Activated naive CD4-positive, alpha-beta T cell treated with anti-CD3 and anti-CD28 coated beads, Interleukin-2, amount 50 U/mL, for 16 hours (primary cell): ENCODE measurements around the gene COX18.

ENCODE experiments used
- DNase-seq: peaks from one replicate; pipeline ENCODE4 v3.0.0-alpha.2; 2020

COX18 gene, protein sequence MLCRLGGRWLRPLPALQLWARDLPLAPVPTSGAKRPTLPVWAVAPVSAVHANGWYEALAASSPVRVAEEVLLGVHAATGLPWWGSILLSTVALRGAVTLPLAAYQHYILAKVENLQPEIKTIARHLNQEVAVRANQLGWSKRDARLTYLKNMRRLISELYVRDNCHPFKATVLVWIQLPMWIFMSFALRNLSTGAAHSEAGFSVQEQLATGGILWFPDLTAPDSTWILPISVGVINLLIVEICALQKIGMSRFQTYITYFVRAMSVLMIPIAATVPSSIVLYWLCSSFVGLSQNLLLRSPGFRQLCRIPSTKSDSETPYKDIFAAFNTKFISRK

GRCh38 chr4:73069338-73070073, at the start of gene COX18:
COX18 (minus strand) TSS chr4:73069716; CDS start chr4:73069649, 67 bp downstream.
- DNase-seq, result peak; percentile 92

- DNase-seq, result no peak
Observed at GRCh38 chr4:73109493-73109892, 40.0 kb upstream of the COX18 start.

- DNase-seq, result no peak
Observed at GRCh38 chr4:73104695-73105094, 35.2 kb upstream of the COX18 start.

DNA sequence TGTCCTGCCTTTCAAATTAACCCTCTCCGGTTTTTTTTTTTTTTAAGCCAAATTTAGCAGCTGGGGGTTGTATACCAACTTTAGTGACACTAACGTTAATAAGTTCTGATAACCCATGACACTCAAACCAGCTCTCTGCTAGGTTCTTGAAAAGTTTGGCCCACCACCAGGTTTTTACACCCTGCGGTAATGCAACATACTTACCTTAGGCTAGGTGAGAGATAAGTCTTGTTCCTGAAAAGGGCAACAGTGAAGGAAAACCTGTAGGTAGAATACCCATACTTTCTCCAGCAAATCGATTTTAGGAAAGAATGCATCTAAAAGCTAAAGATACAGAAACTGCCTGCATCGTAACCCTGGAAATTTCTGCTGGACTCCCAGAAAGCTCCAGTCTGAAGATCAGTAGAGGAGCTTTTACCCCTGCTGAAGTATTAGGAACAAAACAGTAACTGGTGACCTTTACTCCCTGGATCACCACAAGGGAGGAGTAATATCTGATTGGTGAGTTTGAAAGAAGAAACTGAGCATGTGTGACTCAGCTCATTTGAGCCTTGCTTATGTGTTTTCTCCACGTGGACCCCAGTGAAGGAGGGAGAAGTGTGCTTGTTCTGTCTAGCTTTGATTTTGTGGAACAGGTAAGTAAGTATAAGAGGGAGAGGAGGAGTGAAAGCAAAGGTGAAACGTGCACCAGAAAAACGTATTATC, 34.4 kb upstream of the COX18 start:
- no peak for DNase-seq

GRCh38 chr4:73099143-73099542, 29.6 kb upstream of the COX18 start:
- DNase-seq, result no peak

GRCh38 chr4:73098713-73099112, 29.2 kb upstream of the COX18 start:
- no peak for DNase-seq

- DNase-seq, result no peak
Observed at GRCh38 chr4:73098016-73098415, 28.5 kb upstream of the COX18 start.

- DNase-seq, result no peak
Observed at GRCh38 chr4:73092868-73093267, 23.4 kb upstream of the COX18 start.

GRCh38 chr4:73090738-73091137, 21.2 kb upstream of the COX18 start:
- no peak for DNase-seq

DNA sequence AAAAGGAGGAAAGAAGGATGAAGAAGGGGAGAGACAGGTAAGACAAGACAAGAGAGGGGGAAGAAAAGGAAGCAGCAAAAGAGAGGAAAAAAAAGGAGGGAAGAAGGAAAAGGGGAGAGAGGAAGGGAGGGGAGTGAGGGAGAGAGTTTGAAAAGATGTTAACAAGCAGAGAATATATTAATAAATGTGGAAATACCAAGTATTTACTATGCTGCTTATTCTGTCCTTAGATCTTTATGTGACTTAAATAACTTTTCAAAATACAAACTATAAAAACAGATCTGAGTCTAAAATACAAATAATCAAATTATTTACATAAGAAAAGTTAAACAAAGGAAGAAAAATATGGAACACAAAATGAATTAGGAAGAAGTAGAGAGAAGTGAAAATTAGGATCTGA, 18.4 kb upstream of the COX18 start:
- no peak for DNase-seq

DNA sequence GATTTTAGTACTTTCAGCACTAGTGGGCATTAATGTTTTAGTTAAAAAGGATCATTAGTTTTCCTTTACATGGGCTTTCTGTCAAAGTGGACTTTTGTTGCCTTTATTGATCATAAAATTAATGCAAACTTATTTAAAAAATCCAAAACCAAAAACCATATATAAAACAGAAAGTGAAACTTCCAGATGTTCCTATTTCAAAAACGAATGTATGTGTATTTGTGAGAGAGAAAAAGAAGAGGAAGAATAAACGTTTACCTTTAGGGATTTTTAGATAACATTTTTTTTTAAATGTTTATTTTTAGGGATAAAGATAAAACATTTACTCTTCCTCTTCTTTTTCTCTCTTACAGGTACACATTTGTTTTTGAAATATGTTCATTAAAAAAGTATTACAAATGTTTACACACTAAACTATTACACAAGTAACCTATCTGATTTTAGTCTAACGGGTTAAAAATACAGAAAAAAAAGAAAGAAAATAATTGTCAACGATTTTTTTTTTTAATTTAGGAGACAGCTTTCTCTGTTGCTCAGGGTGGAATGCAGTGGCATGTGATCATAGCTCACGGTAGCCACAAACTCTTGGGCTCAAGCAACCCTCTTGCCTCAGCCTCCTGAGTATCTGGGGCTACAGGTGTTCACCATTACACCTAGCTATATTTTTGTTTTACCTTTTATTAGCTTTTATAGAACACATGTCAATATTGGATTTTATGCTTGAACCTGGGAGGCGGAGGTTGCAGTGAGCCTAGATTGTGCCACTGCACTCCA, 16.8 kb upstream of the COX18 start:
- no peak for DNase-seq

DNA sequence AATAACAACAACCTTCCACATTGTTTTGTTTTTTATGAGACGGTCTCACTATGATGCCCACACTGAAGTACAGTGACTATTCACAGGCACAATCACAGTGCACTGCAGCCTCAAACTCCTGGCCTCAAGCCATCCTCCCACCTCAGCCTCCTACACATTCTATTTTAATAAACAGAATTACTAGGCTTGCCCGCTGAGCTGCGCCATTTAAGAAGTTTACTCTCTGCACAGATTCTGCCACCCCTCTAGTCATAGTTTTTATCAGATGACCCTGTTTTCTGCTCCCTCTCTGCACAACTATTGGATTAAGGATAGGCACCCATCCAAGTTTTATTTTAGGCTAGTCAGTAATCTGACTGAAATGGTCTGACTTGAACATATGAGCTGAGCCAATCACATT, 11.3 kb upstream of the COX18 start:
- DNase-seq, result no peak

DNA sequence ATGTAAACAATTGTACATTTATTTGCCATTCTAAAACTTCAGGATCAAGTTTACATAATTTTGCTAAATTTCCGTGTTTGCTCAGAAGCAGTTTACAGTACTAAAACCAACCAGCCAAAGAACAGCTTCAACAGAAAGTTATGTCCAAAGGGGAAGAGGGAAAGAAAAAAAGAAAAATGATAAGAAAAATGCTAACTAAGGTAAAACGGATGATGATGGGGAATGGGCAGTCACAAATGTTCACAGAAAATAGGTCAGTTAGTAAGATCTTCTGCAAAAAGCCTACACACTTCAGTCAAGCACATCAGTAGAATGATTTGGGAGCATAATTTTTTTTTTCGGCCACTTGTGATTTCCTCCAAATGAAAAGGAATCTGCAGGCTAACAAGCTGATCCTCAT, 6.3 kb upstream of the COX18 start:
- no peak for DNase-seq

DNA sequence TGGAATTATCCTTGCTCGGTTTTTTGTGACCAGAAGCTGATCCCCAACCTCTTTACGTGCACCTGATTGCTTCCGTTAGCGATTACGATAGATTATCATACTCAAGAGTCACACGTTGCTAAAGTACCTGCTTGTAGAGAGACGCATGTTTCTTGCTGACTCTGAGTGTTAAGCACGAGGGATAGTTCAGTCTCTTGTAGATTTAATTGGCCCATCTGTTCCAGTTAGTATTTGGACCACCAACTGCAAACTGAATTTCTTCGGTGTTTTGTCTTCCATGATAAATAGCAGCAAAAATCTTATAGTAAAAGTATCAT, 516 bp upstream of the COX18 start:
- no peak for DNase-seq

GRCh38 chr4:73068491-73069337, 802 bp downstream of the COX18 start:
- DNase-seq, result no peak

DNA sequence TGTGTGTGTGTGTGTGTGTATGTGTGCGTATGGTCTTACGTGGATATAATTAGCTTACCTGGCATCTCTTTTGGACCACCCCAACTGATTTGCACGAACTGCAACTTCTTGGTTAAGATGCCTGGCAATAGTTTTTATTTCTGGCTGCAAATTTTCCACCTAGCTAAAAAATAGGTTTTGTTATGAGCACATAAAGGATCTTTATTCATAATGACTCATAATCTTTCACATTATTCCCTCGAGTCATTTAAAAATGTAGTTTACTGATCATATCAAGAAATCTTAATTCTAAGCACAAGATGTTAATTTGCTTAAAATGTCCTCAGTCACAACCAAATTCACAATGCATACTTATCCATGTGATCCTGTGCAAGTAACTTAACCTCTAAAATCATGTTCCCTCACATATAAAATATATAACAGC, 1.5 kb downstream of the COX18 start:
- peak; percentile 45 for DNase-seq

- DNase-seq, result no peak
Observed at GRCh38 chr4:73066928-73067327, 2.6 kb downstream of the COX18 start.

- no peak for DNase-seq
Observed at GRCh38 chr4:73066445-73066844, 3.1 kb downstream of the COX18 start.

GRCh38 chr4:73064536-73064935, 5.0 kb downstream of the COX18 start:
- no peak for DNase-seq

DNA sequence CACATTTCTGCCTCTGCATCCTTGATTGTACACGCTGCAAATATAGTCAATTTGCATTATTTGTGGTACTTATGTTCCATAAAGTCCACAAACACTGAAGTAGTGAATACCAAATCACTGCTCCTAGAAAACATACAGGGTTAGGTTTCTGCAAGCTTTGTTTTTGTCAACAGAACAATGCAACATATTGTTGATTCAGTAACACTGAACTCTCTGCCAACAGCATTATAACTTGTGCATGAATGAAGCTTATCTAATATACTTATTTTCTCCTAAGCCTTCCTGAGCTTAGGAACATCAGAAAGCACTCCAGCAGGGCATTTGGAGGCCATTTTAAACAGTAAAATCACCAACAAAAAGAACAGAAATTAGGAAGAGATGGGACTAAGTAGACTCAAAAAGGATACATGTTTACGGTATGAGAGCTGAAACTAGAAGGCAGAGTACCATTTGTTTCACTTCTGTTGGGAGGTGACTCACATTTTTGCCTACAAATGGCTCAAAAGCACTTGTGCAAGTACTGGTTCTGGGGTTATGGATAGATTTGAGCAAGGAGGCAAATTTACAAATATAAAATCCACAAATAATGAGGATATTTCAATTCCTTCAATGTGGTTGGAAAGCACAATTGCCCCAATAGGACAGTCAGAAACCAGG, 14.1 kb downstream of the COX18 start:
- no peak for DNase-seq

DNA sequence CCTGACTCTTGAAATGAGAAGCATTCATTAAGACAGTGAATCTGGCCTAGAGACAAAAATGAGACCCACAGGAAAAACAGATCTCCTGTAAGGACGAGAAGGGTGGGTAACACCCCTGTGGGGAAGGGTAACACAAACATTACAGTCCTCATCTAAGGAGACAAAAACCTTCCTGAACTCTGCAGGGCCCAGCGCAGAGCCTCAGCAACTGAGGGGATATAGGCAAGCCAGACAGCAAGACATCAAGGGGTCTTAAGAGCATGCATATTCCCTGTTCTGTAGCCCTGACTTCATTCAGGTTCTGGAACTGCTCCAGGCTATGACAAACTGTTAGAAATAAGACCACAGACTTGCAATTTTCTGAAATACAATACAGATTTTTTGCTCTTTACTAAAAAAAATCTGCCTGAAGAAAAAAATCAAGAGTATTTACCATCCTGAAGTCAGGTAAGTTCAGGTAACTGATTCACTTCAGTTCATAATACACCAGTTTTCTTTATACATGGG, 15.5 kb downstream of the COX18 start:
- no peak for DNase-seq

DNA sequence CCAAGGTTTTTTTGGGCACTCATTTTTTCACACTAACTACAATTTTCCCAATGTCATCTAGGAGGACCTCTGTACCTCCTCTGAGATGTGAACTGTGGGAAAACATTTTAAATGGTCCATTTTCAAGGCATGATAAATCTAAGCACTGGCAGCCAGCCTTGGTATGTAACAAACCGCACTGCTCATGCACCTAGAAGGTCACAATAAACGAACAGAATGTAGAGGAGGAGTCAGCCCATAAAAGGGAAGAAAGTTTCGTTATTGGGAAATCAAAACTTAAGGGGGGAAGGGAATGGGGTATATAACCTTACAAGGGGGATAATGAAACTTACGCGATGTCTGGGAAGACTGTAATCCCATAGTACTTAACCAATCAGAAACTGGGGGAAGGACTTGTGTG, 16.4 kb downstream of the COX18 start:
- no peak for DNase-seq
